Measurements from ENCODE around the gene UNC13B.

Gene UNC13B

DNA sequence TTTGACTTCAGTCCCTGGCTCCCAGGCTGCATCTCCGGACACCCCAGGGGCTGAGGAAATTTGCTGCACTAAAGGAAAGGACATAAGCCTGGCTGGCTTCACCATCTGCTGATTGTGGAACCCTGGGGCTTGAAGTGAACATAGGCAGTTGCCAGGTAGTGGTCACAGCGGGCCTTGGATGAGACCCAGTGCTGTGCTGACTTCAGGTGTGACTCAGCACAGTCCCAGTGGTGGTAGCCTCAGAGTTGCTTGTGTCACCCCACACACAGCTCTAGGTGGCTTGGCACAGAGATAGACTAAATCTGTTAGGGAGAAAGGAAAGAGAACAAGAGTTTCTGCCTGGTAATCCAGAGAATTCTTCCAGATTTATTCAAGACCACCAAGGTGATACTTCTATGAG is 292.0 kb downstream of the UNC13B start:
- no peak for DNase-seq (ENCODE audit: low read depth)
- H3K4me3 ChIP-seq (ENCODE audit: low read length): no peak overlapping the region
- TF ChIP-seq, protein P1, sequence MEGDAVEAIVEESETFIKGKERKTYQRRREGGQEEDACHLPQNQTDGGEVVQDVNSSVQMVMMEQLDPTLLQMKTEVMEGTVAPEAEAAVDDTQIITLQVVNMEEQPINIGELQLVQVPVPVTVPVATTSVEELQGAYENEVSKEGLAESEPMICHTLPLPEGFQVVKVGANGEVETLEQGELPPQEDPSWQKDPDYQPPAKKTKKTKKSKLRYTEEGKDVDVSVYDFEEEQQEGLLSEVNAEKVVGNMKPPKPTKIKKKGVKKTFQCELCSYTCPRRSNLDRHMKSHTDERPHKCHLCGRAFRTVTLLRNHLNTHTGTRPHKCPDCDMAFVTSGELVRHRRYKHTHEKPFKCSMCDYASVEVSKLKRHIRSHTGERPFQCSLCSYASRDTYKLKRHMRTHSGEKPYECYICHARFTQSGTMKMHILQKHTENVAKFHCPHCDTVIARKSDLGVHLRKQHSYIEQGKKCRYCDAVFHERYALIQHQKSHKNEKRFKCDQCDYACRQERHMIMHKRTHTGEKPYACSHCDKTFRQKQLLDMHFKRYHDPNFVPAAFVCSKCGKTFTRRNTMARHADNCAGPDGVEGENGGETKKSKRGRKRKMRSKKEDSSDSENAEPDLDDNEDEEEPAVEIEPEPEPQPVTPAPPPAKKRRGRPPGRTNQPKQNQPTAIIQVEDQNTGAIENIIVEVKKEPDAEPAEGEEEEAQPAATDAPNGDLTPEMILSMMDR (conservative IDR thresholded peaks at IDR 0.05; ENCODE audit: low read length): no peak

All from AG10803 (cell line).